H1 (cell line): Measurements from ENCODE around the gene DHRS2. TPM values are rescaled to one million over a fixed set of nuclear protein-coding genes. Genes with fewer than 3 reads are reported as not detected.

Experiments used
- RAD21 ChIP-seq, 2 experiments: IDR thresholded peaks in 1 of 2; conservative IDR thresholded peaks in 1 of 2; 2 replicates each; pipeline ENCODE4 v1.6.1; 2011; ENCODE audit warnings: low read depth in 2 of 2, low read length in 2 of 2, improper control_type of control experiment in 1 of 2, inconsistent platforms in 1 of 2, mild to moderate bottlenecking in 1 of 2, moderate library complexity in 1 of 2
- RNF2 ChIP-seq: fragments of 200-900, 300-1000 bp; sonication (generic); IDR thresholded peaks from 2 replicates; pipeline ENCODE4 v1.7.1; 2016; ENCODE audit warnings: borderline replicate concordance, low read depth, mild to moderate bottlenecking, antibody characterized with exemption, low read length; ENCODE audit not compliant: poor library complexity, severe bottlenecking; ENCODE audit errors: missing control alignments
- SAP30 ChIP-seq: fragments of 300-600 bp; sonication (generic); IDR thresholded peaks from 2 replicates; pipeline ENCODE4 v1.7.1; 2012; ENCODE audit warnings: low read length, moderate library complexity, mild to moderate bottlenecking, inconsistent platforms; ENCODE audit not compliant: insufficient read depth, insufficient replicate concordance
- SP1 ChIP-seq: IDR thresholded peaks from 2 replicates; pipeline ENCODE4 v1.6.1; 2011; ENCODE audit warnings: low read depth, low read length
- SP4 ChIP-seq: IDR thresholded peaks from 2 replicates; pipeline ENCODE4 v1.6.1; 2012; ENCODE audit warnings: low read length, inconsistent platforms
- polyA plus RNA-seq, 7 experiments: library from polyadenylated mRNA; depleted of rRNA in 3 of 7; stranded (reverse) in 5 of 7; unstranded in 2 of 7; fragments of >200 nt in 5 of 7; fragments of 200-250 nt in 2 of 7; gene quantifications; 1 replicate in 5 of 7; 2 replicates in 1 of 7; 4 replicates in 1 of 7; pipeline versions ENCODE4 v1.2.1 to v1.2.3, GENCODE V29; 2011 to 2013; ENCODE audit warnings: missing spikeins in 2 of 7, mixed read lengths in 2 of 7
- total RNA-seq: library from RNA; stranded (reverse); fragmentation: NEBNext Ultra II Directional; extraction: Animal tissue kit (Norgen Biotek cat#: 25700); gene quantifications from 2 replicates; pipeline ENCODE4 v1.2.1, GENCODE V29; 2021
- TF ChIP-seq, protein P1 (sequence below): fragments of 300-600 bp; sonication (generic); IDR thresholded peaks from 2 replicates; pipeline ENCODE4 v1.7.1; 2012; ENCODE audit warnings: low read length, moderate library complexity, mild to moderate bottlenecking, inconsistent platforms; ENCODE audit not compliant: insufficient replicate concordance
- TF ChIP-seq, protein P2 (sequence below): IDR thresholded peaks from 2 replicates; pipeline ENCODE4 v1.6.1; 2011; ENCODE audit warnings: low read depth, mild to moderate bottlenecking, low read length; ENCODE audit not compliant: insufficient read depth

The DHRS2 gene
- total and polyA plus RNA-seq, 2 of the 8 experiments (the other 6 are each of a cell fraction or from before 2014, with no cell fraction given): 1.1 to 3.5 TPM

DNA sequence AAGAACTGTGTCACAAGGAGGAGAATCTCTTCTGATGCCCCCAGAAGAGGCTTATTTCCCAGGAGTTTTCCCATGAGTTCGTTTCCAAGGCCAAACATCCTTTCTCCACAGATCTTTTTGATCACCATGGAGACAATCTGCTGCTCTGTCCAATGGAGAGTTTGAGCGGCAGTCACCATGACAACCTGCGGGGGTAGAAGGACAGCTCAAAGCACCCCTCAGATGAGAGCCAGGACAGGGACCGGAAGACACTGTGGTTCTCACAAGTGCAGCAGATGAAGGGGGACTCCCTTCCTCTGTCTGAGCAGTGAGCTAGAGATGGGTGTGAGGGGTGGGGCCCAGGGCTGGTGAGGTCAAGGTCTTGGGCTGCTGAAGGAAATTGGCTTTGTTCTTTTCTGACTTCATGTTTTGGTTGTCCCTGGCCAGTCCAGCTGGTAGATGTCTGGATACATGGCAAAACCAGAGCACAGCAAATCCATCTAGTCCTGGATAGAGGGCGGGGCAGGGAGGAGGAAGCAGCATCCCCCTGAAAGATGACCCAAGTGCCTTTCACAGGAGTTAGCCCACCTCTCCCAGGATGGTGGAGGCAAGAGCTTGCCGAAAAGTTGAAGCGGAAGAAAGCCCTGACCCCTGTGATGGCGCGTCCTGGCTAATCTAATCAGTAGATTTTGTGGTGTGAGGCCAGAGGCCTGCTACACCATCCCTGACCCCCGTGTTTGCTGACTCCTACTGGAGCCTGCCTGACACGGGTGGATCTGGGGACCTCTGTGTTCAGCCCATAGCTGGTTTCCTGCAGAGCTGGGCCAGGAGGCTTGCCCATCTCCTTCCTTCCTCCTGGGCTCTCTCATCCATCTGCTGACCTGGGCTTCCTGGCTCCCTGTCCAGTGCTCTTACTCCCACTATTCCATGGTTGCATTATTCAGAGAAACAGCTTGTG, 24.4 kb downstream of the DHRS2 start (continued):
- TF ChIP-seq, protein P1, sequence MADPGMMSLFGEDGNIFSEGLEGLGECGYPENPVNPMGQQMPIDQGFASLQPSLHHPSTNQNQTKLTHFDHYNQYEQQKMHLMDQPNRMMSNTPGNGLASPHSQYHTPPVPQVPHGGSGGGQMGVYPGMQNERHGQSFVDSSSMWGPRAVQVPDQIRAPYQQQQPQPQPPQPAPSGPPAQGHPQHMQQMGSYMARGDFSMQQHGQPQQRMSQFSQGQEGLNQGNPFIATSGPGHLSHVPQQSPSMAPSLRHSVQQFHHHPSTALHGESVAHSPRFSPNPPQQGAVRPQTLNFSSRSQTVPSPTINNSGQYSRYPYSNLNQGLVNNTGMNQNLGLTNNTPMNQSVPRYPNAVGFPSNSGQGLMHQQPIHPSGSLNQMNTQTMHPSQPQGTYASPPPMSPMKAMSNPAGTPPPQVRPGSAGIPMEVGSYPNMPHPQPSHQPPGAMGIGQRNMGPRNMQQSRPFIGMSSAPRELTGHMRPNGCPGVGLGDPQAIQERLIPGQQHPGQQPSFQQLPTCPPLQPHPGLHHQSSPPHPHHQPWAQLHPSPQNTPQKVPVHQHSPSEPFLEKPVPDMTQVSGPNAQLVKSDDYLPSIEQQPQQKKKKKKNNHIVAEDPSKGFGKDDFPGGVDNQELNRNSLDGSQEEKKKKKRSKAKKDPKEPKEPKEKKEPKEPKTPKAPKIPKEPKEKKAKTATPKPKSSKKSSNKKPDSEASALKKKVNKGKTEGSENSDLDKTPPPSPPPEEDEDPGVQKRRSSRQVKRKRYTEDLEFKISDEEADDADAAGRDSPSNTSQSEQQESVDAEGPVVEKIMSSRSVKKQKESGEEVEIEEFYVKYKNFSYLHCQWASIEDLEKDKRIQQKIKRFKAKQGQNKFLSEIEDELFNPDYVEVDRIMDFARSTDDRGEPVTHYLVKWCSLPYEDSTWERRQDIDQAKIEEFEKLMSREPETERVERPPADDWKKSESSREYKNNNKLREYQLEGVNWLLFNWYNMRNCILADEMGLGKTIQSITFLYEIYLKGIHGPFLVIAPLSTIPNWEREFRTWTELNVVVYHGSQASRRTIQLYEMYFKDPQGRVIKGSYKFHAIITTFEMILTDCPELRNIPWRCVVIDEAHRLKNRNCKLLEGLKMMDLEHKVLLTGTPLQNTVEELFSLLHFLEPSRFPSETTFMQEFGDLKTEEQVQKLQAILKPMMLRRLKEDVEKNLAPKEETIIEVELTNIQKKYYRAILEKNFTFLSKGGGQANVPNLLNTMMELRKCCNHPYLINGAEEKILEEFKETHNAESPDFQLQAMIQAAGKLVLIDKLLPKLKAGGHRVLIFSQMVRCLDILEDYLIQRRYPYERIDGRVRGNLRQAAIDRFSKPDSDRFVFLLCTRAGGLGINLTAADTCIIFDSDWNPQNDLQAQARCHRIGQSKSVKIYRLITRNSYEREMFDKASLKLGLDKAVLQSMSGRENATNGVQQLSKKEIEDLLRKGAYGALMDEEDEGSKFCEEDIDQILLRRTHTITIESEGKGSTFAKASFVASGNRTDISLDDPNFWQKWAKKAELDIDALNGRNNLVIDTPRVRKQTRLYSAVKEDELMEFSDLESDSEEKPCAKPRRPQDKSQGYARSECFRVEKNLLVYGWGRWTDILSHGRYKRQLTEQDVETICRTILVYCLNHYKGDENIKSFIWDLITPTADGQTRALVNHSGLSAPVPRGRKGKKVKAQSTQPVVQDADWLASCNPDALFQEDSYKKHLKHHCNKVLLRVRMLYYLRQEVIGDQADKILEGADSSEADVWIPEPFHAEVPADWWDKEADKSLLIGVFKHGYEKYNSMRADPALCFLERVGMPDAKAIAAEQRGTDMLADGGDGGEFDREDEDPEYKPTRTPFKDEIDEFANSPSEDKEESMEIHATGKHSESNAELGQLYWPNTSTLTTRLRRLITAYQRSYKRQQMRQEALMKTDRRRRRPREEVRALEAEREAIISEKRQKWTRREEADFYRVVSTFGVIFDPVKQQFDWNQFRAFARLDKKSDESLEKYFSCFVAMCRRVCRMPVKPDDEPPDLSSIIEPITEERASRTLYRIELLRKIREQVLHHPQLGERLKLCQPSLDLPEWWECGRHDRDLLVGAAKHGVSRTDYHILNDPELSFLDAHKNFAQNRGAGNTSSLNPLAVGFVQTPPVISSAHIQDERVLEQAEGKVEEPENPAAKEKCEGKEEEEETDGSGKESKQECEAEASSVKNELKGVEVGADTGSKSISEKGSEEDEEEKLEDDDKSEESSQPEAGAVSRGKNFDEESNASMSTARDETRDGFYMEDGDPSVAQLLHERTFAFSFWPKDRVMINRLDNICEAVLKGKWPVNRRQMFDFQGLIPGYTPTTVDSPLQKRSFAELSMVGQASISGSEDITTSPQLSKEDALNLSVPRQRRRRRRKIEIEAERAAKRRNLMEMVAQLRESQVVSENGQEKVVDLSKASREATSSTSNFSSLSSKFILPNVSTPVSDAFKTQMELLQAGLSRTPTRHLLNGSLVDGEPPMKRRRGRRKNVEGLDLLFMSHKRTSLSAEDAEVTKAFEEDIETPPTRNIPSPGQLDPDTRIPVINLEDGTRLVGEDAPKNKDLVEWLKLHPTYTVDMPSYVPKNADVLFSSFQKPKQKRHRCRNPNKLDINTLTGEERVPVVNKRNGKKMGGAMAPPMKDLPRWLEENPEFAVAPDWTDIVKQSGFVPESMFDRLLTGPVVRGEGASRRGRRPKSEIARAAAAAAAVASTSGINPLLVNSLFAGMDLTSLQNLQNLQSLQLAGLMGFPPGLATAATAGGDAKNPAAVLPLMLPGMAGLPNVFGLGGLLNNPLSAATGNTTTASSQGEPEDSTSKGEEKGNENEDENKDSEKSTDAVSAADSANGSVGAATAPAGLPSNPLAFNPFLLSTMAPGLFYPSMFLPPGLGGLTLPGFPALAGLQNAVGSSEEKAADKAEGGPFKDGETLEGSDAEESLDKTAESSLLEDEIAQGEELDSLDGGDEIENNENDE: no peak
- TF ChIP-seq SP4 (no peak), SP1 (no peak), RAD21 (IDR thresholded peaks at IDR 0.05 in 1 of 2, conservative IDR thresholded peaks at IDR 0.05 in 1 of 2; ENCODE audit: low read depth in 2 of 2, low read length in 2 of 2) (no peak), RNF2 (no peak), SAP30 (no peak)
- TF ChIP-seq, protein P2, sequence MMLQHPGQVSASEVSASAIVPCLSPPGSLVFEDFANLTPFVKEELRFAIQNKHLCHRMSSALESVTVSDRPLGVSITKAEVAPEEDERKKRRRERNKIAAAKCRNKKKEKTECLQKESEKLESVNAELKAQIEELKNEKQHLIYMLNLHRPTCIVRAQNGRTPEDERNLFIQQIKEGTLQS: no peak
